Smooth muscle cell (in vitro differentiated cells): Measurements from ENCODE around the gene PHF11. TPM values are rescaled to one million over a fixed set of nuclear protein-coding genes. Genes with fewer than 3 reads are reported as not detected.

ENCODE experiments used
- DNase-seq: peaks from one replicate; lab custom pipeline; 2025; ENCODE audit not compliant: unreplicated experiment; lab: John Stamatoyannopoulos, UW
- H2AFZ ChIP-seq: fragments of 200-600 bp; sonication (generic); 2 replicates; pipeline ENCODE4 v1.6.0; 2016; ENCODE audit warnings: antibody characterized with exemption, low read depth, mild to moderate bottlenecking
- H3F3A ChIP-seq: fragments of 200-600 bp; sonication (generic); 2 replicates; pipeline ENCODE4 v1.6.0; 2017; ENCODE audit warnings: antibody characterized with exemption, low read depth
- H3K27ac ChIP-seq: fragments of 200-600 bp; sonication (generic); 2 replicates; pipeline ENCODE4 v1.5.1; 2016; ENCODE audit warnings: low read depth, mild to moderate bottlenecking
- H3K27me3 ChIP-seq: fragments of 200-600 bp; sonication (generic); 2 replicates; pipeline ENCODE4 v1.6.1; 2016; ENCODE audit warnings: low read depth, mild to moderate bottlenecking
- H3K36me3 ChIP-seq: fragments of 200-600 bp; sonication (generic); 2 replicates; pipeline ENCODE4 v1.5.1; 2016; ENCODE audit warnings: low read depth
- H3K4me1 ChIP-seq: fragments of 200-600 bp; sonication (generic); 2 replicates; pipeline ENCODE4 v1.5.1; 2016; ENCODE audit warnings: low read depth
- H3K4me2 ChIP-seq: fragments of 200-600 bp; sonication (generic); 2 replicates; pipeline ENCODE4 v1.6.0; 2016; ENCODE audit warnings: mild to moderate bottlenecking
- H3K4me3 ChIP-seq: fragments of 200-600 bp; sonication (generic); 2 replicates; pipeline ENCODE4 v1.5.1; 2016; ENCODE audit warnings: mild to moderate bottlenecking
- H3K79me2 ChIP-seq: fragments of 200-600 bp; sonication (generic); 2 replicates; pipeline ENCODE4 v1.6.0; 2016; ENCODE audit warnings: low read depth, mild to moderate bottlenecking
- H3K9ac ChIP-seq: fragments of 200-600 bp; sonication (generic); 2 replicates; pipeline ENCODE4 v1.6.0; 2016; ENCODE audit warnings: low read depth
- H3K9me3 ChIP-seq: fragments of 200-600 bp; sonication (generic); replicated peaks from 2 replicates; pipeline ENCODE4 v1.5.1; 2016; ENCODE audit warnings: low read depth
- H4K20me1 ChIP-seq: fragments of 200-600 bp; sonication (generic); 2 replicates; pipeline ENCODE4 v1.6.0; 2016; ENCODE audit warnings: low read depth
- WGBS: methylation state at CpG from one replicate; pipeline ENCODE4 v1.1.7; 2016; ENCODE audit warnings: low lambda C conversion rate; 5-methylcytosine and 5-hydroxymethylcytosine counted together
- polyA plus RNA-seq: library from polyadenylated mRNA; unstranded; fragments of >200 nt; fragmentation: Nextera tagmentation; extraction: Ambion mirVana; gene quantifications from 2 replicates; pipeline ENCODE4 v1.2.1, GENCODE V29; 2016
- total RNA-seq: library from RNA; depleted of rRNA; stranded (reverse); fragments of >200 nt; gene quantifications from 2 replicates; pipeline ENCODE4 v1.2.3, GENCODE V29; 2014
- TF ChIP-seq, protein P1 (sequence below): fragments of 200-600 bp; sonication (generic); IDR thresholded peaks from 2 replicates; pipeline ENCODE4 v1.5.1; 2017; ENCODE audit warnings: borderline replicate concordance, mild to moderate bottlenecking, antibody characterized with exemption; ENCODE audit not compliant: insufficient read depth, poor library complexity, severe bottlenecking

The PHF11 gene
- total and polyA plus RNA-seq, 2 experiments from 2014 or later, result 22.9 to 30.3 TPM

DNA sequence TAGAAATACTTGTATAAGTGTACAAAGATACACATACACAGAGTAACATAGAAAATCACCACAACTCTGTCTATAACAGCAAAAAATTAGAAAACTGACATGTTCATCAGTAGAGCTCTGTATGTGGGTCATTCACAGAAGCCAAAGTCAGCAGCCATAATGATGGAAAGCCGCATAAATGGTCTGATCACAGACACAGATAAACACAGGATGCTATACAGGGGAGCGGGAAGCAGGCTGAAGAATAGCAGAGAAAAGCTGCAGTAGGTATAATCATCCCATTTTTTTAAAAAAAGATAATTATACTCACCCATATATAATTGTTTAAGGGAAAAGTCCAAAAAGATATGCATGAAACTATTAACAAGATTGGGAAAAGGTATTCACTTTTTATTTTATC lies 58.1 kb downstream of the PHF11 start:
- peaks cover 6% of the 10 kb centered on the region for H3K36me3 ChIP-seq
- no peaks in the 10 kb centered on the region for H3K27me3 ChIP-seq
- no peak overlapping the region for H3K9ac ChIP-seq
- H4K20me1 ChIP-seq, result no peaks in the 10 kb centered on the region
- no peaks in the 10 kb centered on the region for H3K79me2 ChIP-seq
- no peaks in the 10 kb centered on the region for H3F3A ChIP-seq
- 92% methylated on average over 2 of the region's 2 CpGs for WGBS
- H3K4me3 ChIP-seq, result no peak overlapping the region
- H3K4me2 ChIP-seq, result no peak overlapping the region
- DNase-seq, result no peak
- TF ChIP-seq, protein P1, sequence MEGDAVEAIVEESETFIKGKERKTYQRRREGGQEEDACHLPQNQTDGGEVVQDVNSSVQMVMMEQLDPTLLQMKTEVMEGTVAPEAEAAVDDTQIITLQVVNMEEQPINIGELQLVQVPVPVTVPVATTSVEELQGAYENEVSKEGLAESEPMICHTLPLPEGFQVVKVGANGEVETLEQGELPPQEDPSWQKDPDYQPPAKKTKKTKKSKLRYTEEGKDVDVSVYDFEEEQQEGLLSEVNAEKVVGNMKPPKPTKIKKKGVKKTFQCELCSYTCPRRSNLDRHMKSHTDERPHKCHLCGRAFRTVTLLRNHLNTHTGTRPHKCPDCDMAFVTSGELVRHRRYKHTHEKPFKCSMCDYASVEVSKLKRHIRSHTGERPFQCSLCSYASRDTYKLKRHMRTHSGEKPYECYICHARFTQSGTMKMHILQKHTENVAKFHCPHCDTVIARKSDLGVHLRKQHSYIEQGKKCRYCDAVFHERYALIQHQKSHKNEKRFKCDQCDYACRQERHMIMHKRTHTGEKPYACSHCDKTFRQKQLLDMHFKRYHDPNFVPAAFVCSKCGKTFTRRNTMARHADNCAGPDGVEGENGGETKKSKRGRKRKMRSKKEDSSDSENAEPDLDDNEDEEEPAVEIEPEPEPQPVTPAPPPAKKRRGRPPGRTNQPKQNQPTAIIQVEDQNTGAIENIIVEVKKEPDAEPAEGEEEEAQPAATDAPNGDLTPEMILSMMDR, result no peak
- H3K27ac ChIP-seq, result no peak overlapping the region
- no peak overlapping the region for H2AFZ ChIP-seq
- no peaks in the 10 kb centered on the region for H3K9me3 ChIP-seq
- H3K4me1 ChIP-seq, result no peaks in the 10 kb centered on the region

DNA sequence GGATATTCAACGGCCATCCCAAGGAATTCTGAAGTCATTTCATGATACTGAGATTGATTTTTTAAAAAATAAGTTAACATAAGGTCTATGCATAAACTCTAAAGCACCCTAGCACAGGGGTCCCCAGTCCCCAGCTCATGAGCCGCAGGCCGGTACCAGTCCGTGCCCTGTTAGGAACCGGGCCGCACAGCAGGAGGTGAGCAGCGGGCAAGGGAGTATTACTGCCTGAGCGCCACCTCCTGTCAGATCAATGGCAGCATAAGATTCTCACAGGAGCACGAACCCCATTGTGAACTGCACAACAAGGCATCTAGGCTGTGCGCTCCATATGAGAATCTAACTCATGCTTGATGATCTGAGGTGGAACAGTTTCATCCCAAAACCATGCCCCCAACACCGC lies 58.6 kb downstream of the PHF11 start:
- no peak for DNase-seq
- H4K20me1 ChIP-seq, result no peaks in the 10 kb centered on the region
- no peaks in the 10 kb centered on the region for H3F3A ChIP-seq
- H3K79me2 ChIP-seq, result no peaks in the 10 kb centered on the region
- WGBS, result 89% methylated on average over 11 of the region's 11 CpGs
- H3K4me3 ChIP-seq, result no peak overlapping the region
- H3K27ac ChIP-seq, result no peak overlapping the region
- TF ChIP-seq, protein P1, result no peak
- no peaks in the 10 kb centered on the region for H3K27me3 ChIP-seq
- H3K36me3 ChIP-seq, result peaks cover 9% of the 10 kb centered on the region
- H3K4me1 ChIP-seq, result no peaks in the 10 kb centered on the region
- no peak overlapping the region for H2AFZ ChIP-seq
- no peak overlapping the region for H3K4me2 ChIP-seq
- H3K9ac ChIP-seq, result no peak overlapping the region
- H3K9me3 ChIP-seq, result no peaks in the 10 kb centered on the region

DNA sequence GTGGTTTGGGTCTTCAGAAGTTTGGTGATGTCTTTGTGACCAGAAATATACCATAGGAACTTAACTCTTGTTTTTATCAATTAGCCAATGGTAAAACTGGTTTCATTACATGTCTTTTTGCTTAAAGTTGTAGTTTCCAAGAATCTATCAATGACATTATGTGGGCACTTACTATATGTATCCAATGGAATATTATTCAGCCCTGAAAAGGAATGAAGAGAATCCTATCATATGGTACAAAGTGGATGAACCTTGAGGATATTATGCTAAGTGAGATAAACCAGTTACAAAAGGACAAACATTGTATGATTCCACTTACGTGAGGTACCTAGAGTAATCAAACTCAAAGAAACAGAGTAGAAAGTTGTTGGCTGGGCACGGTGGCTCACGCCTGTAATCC lies 63.3 kb downstream of the PHF11 start:
- WGBS, result 98% methylated on average over 3 of the region's 3 CpGs
- TF ChIP-seq, protein P1, result no peak

DNA sequence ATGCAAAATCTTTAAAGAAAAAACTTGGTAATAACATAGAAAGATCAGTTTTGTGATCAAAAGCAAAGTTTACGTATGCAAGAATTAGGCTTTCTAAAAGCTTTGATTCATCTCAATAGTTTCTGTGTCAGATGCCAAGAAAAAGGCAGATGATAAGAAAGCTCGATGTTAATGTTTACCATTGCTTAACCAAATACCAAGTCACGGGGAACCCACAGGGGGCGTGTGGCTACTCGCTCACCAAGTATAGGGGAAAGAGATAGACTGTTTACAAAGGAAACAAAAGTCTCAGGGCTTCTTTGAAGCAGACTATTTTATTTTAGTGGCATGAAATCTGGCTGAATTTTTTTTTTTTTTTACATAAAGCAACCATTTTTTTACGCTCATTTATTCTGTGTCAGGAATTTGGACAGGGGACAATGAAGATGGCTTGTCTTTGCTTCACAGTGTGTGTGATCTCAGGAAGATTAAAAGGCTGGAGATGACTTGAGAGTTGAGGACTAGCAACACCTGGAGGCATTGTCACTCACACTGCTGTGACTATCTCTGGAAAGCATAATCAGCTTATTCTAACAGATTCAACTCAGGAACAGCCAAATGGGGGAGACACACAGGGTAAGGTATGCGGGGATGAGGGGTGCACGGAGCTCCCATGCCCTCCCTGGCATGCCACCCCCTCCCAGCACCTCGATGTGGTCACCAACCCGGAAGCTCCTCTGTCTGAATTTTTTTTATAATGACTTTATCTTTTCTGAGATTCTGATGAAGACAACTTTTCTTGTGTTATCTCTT lies 64.7 kb downstream of the PHF11 start:
- no peaks in the 10 kb centered on the region for H3F3A ChIP-seq
- peaks cover 5% of the 10 kb centered on the region for H3K36me3 ChIP-seq
- no peak overlapping the region for H3K4me2 ChIP-seq
- DNase-seq, result no peak
- no peak overlapping the region for H2AFZ ChIP-seq
- no peaks in the 10 kb centered on the region for H4K20me1 ChIP-seq
- no peaks in the 10 kb centered on the region for H3K4me1 ChIP-seq
- H3K4me3 ChIP-seq, result no peak overlapping the region
- H3K27me3 ChIP-seq, result no peaks in the 10 kb centered on the region
- TF ChIP-seq, protein P1, result no peak
- WGBS, result 76% methylated on average over 10 of the region's 10 CpGs
- no peaks in the 10 kb centered on the region for H3K79me2 ChIP-seq
- no peak overlapping the region for H3K27ac ChIP-seq
- H3K9ac ChIP-seq, result no peak overlapping the region
- no peaks in the 10 kb centered on the region for H3K9me3 ChIP-seq

More for the DNA sequence above, 63.3 kb downstream of the PHF11 start:
- Histone ChIP-seq H3K4me1 (no peaks in the 10 kb centered on the region), H3K36me3 (peaks cover 5% of the 10 kb centered on the region), H3K4me2 (no peak overlapping the region), H3K9ac (no peak overlapping the region), H4K20me1 (no peaks in the 10 kb centered on the region), H3K27me3 (no peaks in the 10 kb centered on the region), H3F3A (no peaks in the 10 kb centered on the region), H3K27ac (no peak overlapping the region), H3K9me3 (no peaks in the 10 kb centered on the region), H3K4me3 (no peak overlapping the region), H2AFZ (no peak overlapping the region), H3K79me2 (no peaks in the 10 kb centered on the region)
- no peak for DNase-seq
